CD4-positive, alpha-beta T cell treated with Interleukin-4 for 4 hours (primary cell): Measurements from ENCODE around the gene FOXE3.
A peak's percentile ranks its signal among the peaks of the same experiment; 100 is the strongest.

Experiments
- DNase-seq: peaks from one replicate; pipeline ENCODE4 v3.0.0-alpha.2; 2020

Gene FOXE3

GRCh38 chr1:47436304-47436978 is 20.4 kb downstream of the FOXE3 start:
- peak; percentile 67 for DNase-seq

GRCh38 chr1:47436979-47437446 is 20.9 kb downstream of the FOXE3 start:
- peak; percentile 0 for DNase-seq

GRCh38 chr1:47437447-47438164 is 21.5 kb downstream of the FOXE3 start, which contains the start of gene FOXD2:
FOXD2 (plus strand) TSS chr1:47438044; CDS start chr1:47438136, 92 bp downstream.
- DNase-seq = peak; percentile 91

- peak; percentile 19 for DNase-seq
These were observed 22.3 kb downstream of the FOXE3 start for GRCh38 chr1:47438165-47439016.

- DNase-seq = no peak
These were observed 23.1 kb downstream of the FOXE3 start for GRCh38 chr1:47439017-47439818.

GRCh38 chr1:47439819-47440598 is 23.9 kb downstream of the FOXE3 start:
- DNase-seq = no peak

GRCh38 chr1:47440599-47441081 is 24.6 kb downstream of the FOXE3 start:
- DNase-seq = no peak

GRCh38 chr1:47441450-47442106 is 25.5 kb downstream of the FOXE3 start:
- no peak for DNase-seq

GRCh38 chr1:47442202-47442601 is 26.1 kb downstream of the FOXE3 start:
- no peak for DNase-seq

- DNase-seq = no peak
These were observed 26.9 kb downstream of the FOXE3 start for GRCh38 chr1:47442842-47443529.

GRCh38 chr1:47443530-47444296 is 27.6 kb downstream of the FOXE3 start:
- no peak for DNase-seq

GRCh38 chr1:47444297-47444561 is 28.1 kb downstream of the FOXE3 start:
- DNase-seq = no peak

- DNase-seq = peak; percentile 13
These were observed 28.7 kb downstream of the FOXE3 start for GRCh38 chr1:47444562-47445465.

- no peak for DNase-seq
These were observed 29.9 kb downstream of the FOXE3 start for GRCh38 chr1:47445823-47446550.

- DNase-seq = no peak
These were observed 32.6 kb downstream of the FOXE3 start for GRCh38 chr1:47448462-47449222.

- no peak for DNase-seq
These were observed 33.9 kb downstream of the FOXE3 start for GRCh38 chr1:47449822-47450552.
